IMR-90 (cell line): ENCODE data around the gene ZMIZ2. TPM values are rescaled to one million over a fixed set of nuclear protein-coding genes. Genes with fewer than 3 reads are reported as not detected.
"Not testable (repeated sequence)": the region's sequence is repeated elsewhere in the genome, so short reads cannot be mapped to it uniquely, and the experiment has no call there.

Experiments
- ATAC-seq: fragments of 200-7000 bp; cut with Tn5 transposase; 2 replicates; pipeline ENCODE4 v1.9.1; 2020; ENCODE audit warnings: low read depth, mild to moderate bottlenecking, moderate library complexity
- BruUV-seq: library from RNA; stranded (reverse); fragments of 400-500 nt; replicated peaks from 2 replicates; lab custom pipeline; 2021; lab: Mats Ljungman, UMichigan
- CTCF ChIA-PET: fragments of 300-600 bp; formaldehyde crosslinking; extraction: SDS; loops from one replicate; lab custom pipeline; 2021; ENCODE audit warnings: antibody characterized with exemption; lab: Yijun Ruan, JAX
- POLR2A ChIA-PET: fragments of 300-600 bp; sonication (Branson Sonifier 250); formaldehyde crosslinking; loops from one replicate; lab custom pipeline; 2022; ENCODE audit warnings: antibody characterized with exemption; ENCODE audit not compliant: unreplicated experiment; lab: Charles Lee
- DNase-seq: peaks from one replicate; pipeline ENCODE4 v3.0.0; 2013
- H2AFZ ChIP-seq: replicated peaks from 2 replicates; pipeline ENCODE3; 2013; ENCODE audit warnings: low read length, mild to moderate bottlenecking; ENCODE audit not compliant: poor library complexity
- H2AK5ac ChIP-seq: 2 replicates; pipeline ENCODE4 v1.6.1; 2013; ENCODE audit warnings: low read depth, low read length, inconsistent platforms
- H2AK9ac ChIP-seq: replicated peaks from 2 replicates; pipeline ENCODE3; 2013; ENCODE audit warnings: mild to moderate bottlenecking, low read depth, low read length, moderate library complexity; ENCODE audit not compliant: poor library complexity
- H2BK120ac ChIP-seq: 2 replicates; pipeline ENCODE4 v1.6.1; 2013; ENCODE audit warnings: low read depth, low read length, inconsistent platforms
- H2BK15ac ChIP-seq: 3 replicates; pipeline ENCODE4 v1.6.1; 2013; ENCODE audit warnings: low read depth, low read length, inconsistent platforms
- H2BK20ac ChIP-seq: 2 replicates; pipeline ENCODE4 v1.6.1; 2013; ENCODE audit warnings: low read depth, mild to moderate bottlenecking, inconsistent platforms, low read length, moderate library complexity
- H2BK5ac ChIP-seq: 2 replicates; pipeline ENCODE4 v1.6.1; 2013; ENCODE audit warnings: mild to moderate bottlenecking, low read depth, low read length, inconsistent platforms; ENCODE audit not compliant: poor library complexity, severe bottlenecking
- H3K14ac ChIP-seq: replicated peaks from 2 replicates; pipeline ENCODE4 v1.6.1; 2013; ENCODE audit warnings: low read depth, low read length, inconsistent platforms
- H3K18ac ChIP-seq: 2 replicates; pipeline ENCODE4 v1.6.1; 2013; ENCODE audit warnings: low read depth, low read length, control low read depth
- H3K23ac ChIP-seq: 2 replicates; pipeline ENCODE4 v1.6.1; 2013; ENCODE audit warnings: low read depth, low read length, inconsistent platforms
- H3K27ac ChIP-seq: 2 replicates; pipeline ENCODE4 v1.5.1; 2013; ENCODE audit warnings: mild to moderate bottlenecking, control low read depth, low read length; ENCODE audit not compliant: insufficient read depth
- H3K27me3 ChIP-seq: 2 replicates; pipeline ENCODE4 v1.6.1; 2013; ENCODE audit warnings: low read length; ENCODE audit not compliant: control insufficient read depth, insufficient read depth
- H3K36me3 ChIP-seq: 2 replicates; pipeline ENCODE4 v1.6.1; 2013; ENCODE audit warnings: low read length, mixed read lengths; ENCODE audit not compliant: control insufficient read depth, insufficient read depth
- H3K4ac ChIP-seq: 2 replicates; pipeline ENCODE4 v1.6.1; 2013; ENCODE audit warnings: low read depth, low read length, inconsistent platforms
- H3K4me1 ChIP-seq: 2 replicates; pipeline ENCODE4 v1.6.1; 2013; ENCODE audit warnings: low read length, mixed read lengths; ENCODE audit not compliant: control insufficient read depth, insufficient read depth
- H3K4me2 ChIP-seq: 2 replicates; pipeline ENCODE4 v1.6.1; 2013; ENCODE audit warnings: low read depth, mild to moderate bottlenecking, control low read depth, low read length, moderate library complexity
- H3K4me3 ChIP-seq: 2 replicates; pipeline ENCODE4 v1.5.1; 2013; ENCODE audit warnings: low read depth, mild to moderate bottlenecking, control low read depth, low read length, moderate library complexity; ENCODE audit not compliant: insufficient read depth
- H3K56ac ChIP-seq: 2 replicates; pipeline ENCODE4 v1.6.1; 2013; ENCODE audit warnings: low read length, inconsistent platforms; ENCODE audit not compliant: insufficient read depth; ENCODE audit errors: extremely low read depth
- H3K79me1 ChIP-seq, 2 experiments: 2 replicates each; pipeline ENCODE4 v1.6.1; 2013; ENCODE audit warnings: low read length in 2 of 2, inconsistent platforms in 1 of 2, low read depth in 1 of 2
- H3K9ac ChIP-seq: 2 replicates; pipeline ENCODE4 v1.6.1; 2013; ENCODE audit warnings: low read depth, low read length, control low read depth
- H3K9me1 ChIP-seq: 2 replicates; pipeline ENCODE4 v1.6.1; 2013; ENCODE audit warnings: low read length, inconsistent platforms; ENCODE audit not compliant: insufficient read depth
- H3K9me3 ChIP-seq: 2 replicates; pipeline ENCODE4 v1.6.1; 2013; ENCODE audit warnings: low read length; ENCODE audit not compliant: control insufficient read depth, insufficient read depth
- H4K20me1 ChIP-seq: 2 replicates; pipeline ENCODE4 v1.6.1; 2013; ENCODE audit warnings: low read length, inconsistent platforms; ENCODE audit not compliant: insufficient read depth
- H4K5ac ChIP-seq: 2 replicates; pipeline ENCODE4 v1.6.1; 2013; ENCODE audit warnings: mild to moderate bottlenecking, low read depth, low read length, control low read depth
- H4K8ac ChIP-seq, 2 experiments: 2 replicates each; pipeline ENCODE4 v1.6.1; 2013; ENCODE audit warnings: low read depth in 2 of 2, low read length in 2 of 2, control low read depth in 1 of 2, inconsistent platforms in 1 of 2
- H4K91ac ChIP-seq: 2 replicates; pipeline ENCODE4 v1.6.1; 2013; ENCODE audit warnings: low read depth, low read length, inconsistent platforms; ENCODE audit not compliant: insufficient read depth
- CEBPB ChIP-seq: IDR thresholded peaks from 2 replicates; pipeline ENCODE4 v1.6.1; 2012; ENCODE audit warnings: low read depth, low read length, improper control_type of control experiment
- WGBS, 2 experiments: methylation state at CpG; one replicate each; pipeline versions ENCODE4 v1.1.5 to v1.1.7; 2013; ENCODE audit warnings: missing lambda C conversion rate in 2 of 2; ENCODE audit not compliant: insufficient read length in 1 of 2; ENCODE audit errors: extremely low coverage in 2 of 2; 5-methylcytosine and 5-hydroxymethylcytosine counted together
- dilution Hi-C: fragments of 300-500 bp; cut with HindIII; formaldehyde crosslinking; loops from one replicate; pipeline ENCODE4 v1.14.3; 2018; ENCODE audit warnings: low sequenced_read_pairs; ENCODE audit not compliant: unreplicated experiment
- in situ Hi-C: fragments of 300-500 bp; cut with MboI; formaldehyde crosslinking; loops from 3 replicates; pipeline ENCODE4 v1.14.3; 2019; ENCODE audit warnings: low sequenced_read_pairs, inconsistent platforms, mixed read lengths
- intact Hi-C: fragments of 100-400 bp; cut with micrococcal nuclease; formaldehyde crosslinking; loops from 2 replicates; pipeline ENCODE4 v1.10.0; 2022
- polyA plus RNA-seq, 3 experiments: library from polyadenylated mRNA; depleted of rRNA; stranded (reverse); fragments of >200 nt; gene quantifications; 2 replicates each; pipeline ENCODE4 v1.2.3, GENCODE V29; 2012; ENCODE audit warnings: low replicate concordance in 1 of 3
- total RNA-seq: library from RNA; depleted of rRNA; stranded (reverse); fragments of >200 nt; gene quantifications from 2 replicates; pipeline ENCODE4 v1.2.3, GENCODE V29; 2012

The ZMIZ2 gene
- total and polyA plus RNA-seq, 2 of the 4 experiments (the other 2 are of a cell fraction) = 3.0 to 24.0 TPM

- Histone ChIP-seq H3K27me3 (no peaks in the 10 kb centered on the region; the same call in 1 of the 2 replicates), H2BK15ac (no peak overlapping the region), H4K91ac (no peak overlapping the region), H3K4me3 (no peak overlapping the region), H3K79me1 (peaks cover 0 to 9% of the 10 kb centered on the region in 2 experiments; a peak in 2 of 4 replicates), H3K4me2 (no peak overlapping the region), H3K18ac (no peak overlapping the region), H2BK20ac (no peak overlapping the region), H3K4ac (no peak overlapping the region), H2AK5ac (no peak overlapping the region), H3K27ac (no peak overlapping the region), H3K4me1 (peaks cover 25% of the 10 kb centered on the region), H3K9me1 (peaks cover 18% of the 10 kb centered on the region), H3K9me3 (peaks cover 2% of the 10 kb centered on the region; the same call in 1 of the 2 replicates), H3K9ac (no peak overlapping the region), H3K14ac (no peak overlapping the region), H4K5ac (no peak overlapping the region), H2AFZ (no peak overlapping the region), H4K8ac (no peak overlapping the region), H2BK5ac (no peak overlapping the region), H2BK120ac (no peak overlapping the region), H3K36me3 (no peaks in the 10 kb centered on the region; the same call in 1 of the 2 replicates), H4K20me1 (peaks cover 6% of the 10 kb centered on the region), H3K56ac (no peak overlapping the region), H3K23ac (no peak overlapping the region), H2AK9ac (no peak overlapping the region)
- POLR2A ChIA-PET = no interaction called here
- DNase-seq (no peak), ATAC-seq (no peak)
- dilution Hi-C loops (no loop called here), in situ Hi-C loops (no loop called here), intact Hi-C loops (no loop called here)
- no TSS peak for BruUV-seq
- CTCF ChIA-PET = no interaction called here
- TF ChIP-seq CEBPB = no peak
- 90% methylated on average over 2 of the region's 10 CpGs; no CpG with 5 or more reads in 1 of the 2 experiments for WGBS, 2 experiments
Observed at GRCh38 chr7:44772867-44773266, 24.2 kb downstream of the ZMIZ2 start.

- H2BK120ac ChIP-seq, H3K14ac ChIP-seq, H4K8ac ChIP-seq, H4K20me1 ChIP-seq, H3K9me3 ChIP-seq, DNase-seq, H3K4me3 ChIP-seq, ATAC-seq, POLR2A ChIA-PET, H3K56ac ChIP-seq, H3K4ac ChIP-seq, H3K9me1 ChIP-seq, H2BK5ac ChIP-seq, H3K36me3 ChIP-seq, dilution Hi-C loops, H3K23ac ChIP-seq, H3K79me1 ChIP-seq, H2BK20ac ChIP-seq, H4K5ac ChIP-seq, BruUV-seq, H3K27ac ChIP-seq, H3K18ac ChIP-seq, H2AFZ ChIP-seq, H2BK15ac ChIP-seq, intact Hi-C loops, H3K27me3 ChIP-seq, H2AK9ac ChIP-seq, CTCF ChIA-PET, H2AK5ac ChIP-seq, H4K91ac ChIP-seq, in situ Hi-C loops, H3K9ac ChIP-seq, H3K4me2 ChIP-seq: not testable (repeated sequence)
- no CpG with 5 or more reads among the region's 3 CpGs for WGBS, 2 experiments
- peaks cover 10% of the 10 kb centered on the region for H3K4me1 ChIP-seq
Observed at GRCh38 chr7:44774486-44774885, 25.8 kb downstream of the ZMIZ2 start.
